Natural killer cell (primary cell): ENCODE results near the gene PRDM16. TPM values are rescaled to one million over a fixed set of nuclear protein-coding genes. Genes with fewer than 3 reads are reported as not detected.

Experiments
- ATAC-seq, 3 donors: fragments of 150-1000 bp in 2 of 3; fragments of 200-7000 bp in 1 of 3; cut with Tn5 transposase; 1 replicate in 1 of 3; 2 replicates in 2 of 3; pipeline ENCODE4 v1.10.0; 2021; ENCODE audit warnings: mild to moderate bottlenecking in 2 of 3, moderate library complexity in 2 of 3
- DNase-seq, 2 donors: peaks; one replicate each; pipeline versions ENCODE4 v3.0.0 to v3.0.0-alpha.2; 2013 to 2021; ENCODE audit warnings: mixed read lengths in 1 of 2
- H3K27ac ChIP-seq: one replicate; pipeline ENCODE4 v1.5.1; 2013; ENCODE audit warnings: mild to moderate bottlenecking, low read length
- H3K27me3 ChIP-seq: one replicate; pipeline ENCODE4 v1.6.1; 2013; ENCODE audit warnings: low read length; ENCODE audit not compliant: control insufficient read depth, insufficient read depth
- H3K36me3 ChIP-seq: one replicate; pipeline ENCODE4 v1.6.1; 2013; ENCODE audit warnings: low read length; ENCODE audit not compliant: control insufficient read depth, insufficient read depth
- H3K4me1 ChIP-seq: one replicate; pipeline ENCODE4 v1.6.1; 2013; ENCODE audit warnings: low read length; ENCODE audit not compliant: control insufficient read depth, insufficient read depth
- H3K4me3 ChIP-seq: one replicate; pipeline ENCODE4 v1.5.1; 2013; ENCODE audit warnings: low read length
- H3K9me3 ChIP-seq: one replicate; pipeline ENCODE4 v1.6.1; 2013; ENCODE audit warnings: low read length; ENCODE audit not compliant: control insufficient read depth, insufficient read depth
- H3K27ac Mint-ChIP-seq, 2 donors: one replicate each; pipeline ENCODE4 v1.8.0; 2022; ENCODE audit warnings: mild to moderate bottlenecking in 2 of 2, mixed read lengths in 2 of 2, moderate library complexity in 1 of 2
- H3K27me3 Mint-ChIP-seq, 2 donors: one replicate each; pipeline ENCODE4 v1.8.0; 2022; ENCODE audit warnings: low read depth in 2 of 2, mixed read lengths in 2 of 2
- H3K36me3 Mint-ChIP-seq: one replicate; pipeline ENCODE4 v1.8.0; 2022; ENCODE audit warnings: mixed read lengths
- H3K4me1 Mint-ChIP-seq, 2 donors: one replicate each; pipeline ENCODE4 v1.8.0; 2022; ENCODE audit warnings: mixed read lengths in 2 of 2
- H3K4me3 Mint-ChIP-seq: one replicate; pipeline ENCODE4 v1.8.0; 2022; ENCODE audit warnings: mild to moderate bottlenecking, moderate library complexity, mixed read lengths
- H3K9me3 Mint-ChIP-seq, 2 donors: one replicate each; pipeline ENCODE4 v1.8.0; 2022; ENCODE audit warnings: mixed read lengths in 2 of 2
- WGBS: methylation state at CpG from one replicate; pipeline ENCODE4 v1.1.7; 2013; ENCODE audit warnings: missing lambda C conversion rate; ENCODE audit not compliant: insufficient coverage; 5-methylcytosine and 5-hydroxymethylcytosine counted together
- intact Hi-C: fragments of 100-400 bp; cut with micrococcal nuclease; formaldehyde crosslinking; loops from one replicate; pipeline ENCODE4 v1.14.2; 2022
- total RNA-seq, 4 donors: library from RNA; stranded (reverse); fragments of 120-200 nt in 1 of 4; gene quantifications; one replicate each; pipeline versions ENCODE4 v1.2.3 to v1.2.4, GENCODE V29; 2013 to 2022
- TF ChIP-seq, protein P1 (sequence below): fragments of 200-600 bp; IDR thresholded peaks from one replicate; pipeline ENCODE4 v1.8.0; 2022; ENCODE audit warnings: antibody characterized with exemption

The PRDM16 gene
- total RNA-seq, 3 donors from 2014 or later (not counting 1 experiment from before 2014, with no cell fraction given) = 0.25 to 0.64 TPM; not detected in 1

GRCh38 chr1:3415260-3416090, 346.5 kb downstream of the PRDM16 start:
- H3K36me3 ChIP-seq = no peaks in the 10 kb centered on the region
- no peak overlapping the region for H3K4me3 Mint-ChIP-seq
- no peaks in the 10 kb centered on the region for H3K4me1 ChIP-seq
- no peak for ATAC-seq
- peaks cover 2 to 5% of the 10 kb centered on the region in 2 donors for H3K27me3 Mint-ChIP-seq
- TF ChIP-seq, protein P1, sequence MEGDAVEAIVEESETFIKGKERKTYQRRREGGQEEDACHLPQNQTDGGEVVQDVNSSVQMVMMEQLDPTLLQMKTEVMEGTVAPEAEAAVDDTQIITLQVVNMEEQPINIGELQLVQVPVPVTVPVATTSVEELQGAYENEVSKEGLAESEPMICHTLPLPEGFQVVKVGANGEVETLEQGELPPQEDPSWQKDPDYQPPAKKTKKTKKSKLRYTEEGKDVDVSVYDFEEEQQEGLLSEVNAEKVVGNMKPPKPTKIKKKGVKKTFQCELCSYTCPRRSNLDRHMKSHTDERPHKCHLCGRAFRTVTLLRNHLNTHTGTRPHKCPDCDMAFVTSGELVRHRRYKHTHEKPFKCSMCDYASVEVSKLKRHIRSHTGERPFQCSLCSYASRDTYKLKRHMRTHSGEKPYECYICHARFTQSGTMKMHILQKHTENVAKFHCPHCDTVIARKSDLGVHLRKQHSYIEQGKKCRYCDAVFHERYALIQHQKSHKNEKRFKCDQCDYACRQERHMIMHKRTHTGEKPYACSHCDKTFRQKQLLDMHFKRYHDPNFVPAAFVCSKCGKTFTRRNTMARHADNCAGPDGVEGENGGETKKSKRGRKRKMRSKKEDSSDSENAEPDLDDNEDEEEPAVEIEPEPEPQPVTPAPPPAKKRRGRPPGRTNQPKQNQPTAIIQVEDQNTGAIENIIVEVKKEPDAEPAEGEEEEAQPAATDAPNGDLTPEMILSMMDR = no peak
- no peaks in the 10 kb centered on the region for H3K36me3 Mint-ChIP-seq
- peaks cover 12% of the 10 kb centered on the region for H3K9me3 ChIP-seq
- no peak overlapping the region for H3K4me3 ChIP-seq
- no peaks in the 10 kb centered on the region for H3K9me3 Mint-ChIP-seq
- no peak overlapping the region for H3K27ac ChIP-seq
- DNase-seq = no peak
- no peaks in the 10 kb centered on the region for H3K27me3 ChIP-seq
- H3K4me1 Mint-ChIP-seq = no peaks in the 10 kb centered on the region
- intact Hi-C loops = no loop called here
- WGBS = 94% methylated on average over 39 of the region's 39 CpGs
- H3K27ac Mint-ChIP-seq = no peak overlapping the region

DNA sequence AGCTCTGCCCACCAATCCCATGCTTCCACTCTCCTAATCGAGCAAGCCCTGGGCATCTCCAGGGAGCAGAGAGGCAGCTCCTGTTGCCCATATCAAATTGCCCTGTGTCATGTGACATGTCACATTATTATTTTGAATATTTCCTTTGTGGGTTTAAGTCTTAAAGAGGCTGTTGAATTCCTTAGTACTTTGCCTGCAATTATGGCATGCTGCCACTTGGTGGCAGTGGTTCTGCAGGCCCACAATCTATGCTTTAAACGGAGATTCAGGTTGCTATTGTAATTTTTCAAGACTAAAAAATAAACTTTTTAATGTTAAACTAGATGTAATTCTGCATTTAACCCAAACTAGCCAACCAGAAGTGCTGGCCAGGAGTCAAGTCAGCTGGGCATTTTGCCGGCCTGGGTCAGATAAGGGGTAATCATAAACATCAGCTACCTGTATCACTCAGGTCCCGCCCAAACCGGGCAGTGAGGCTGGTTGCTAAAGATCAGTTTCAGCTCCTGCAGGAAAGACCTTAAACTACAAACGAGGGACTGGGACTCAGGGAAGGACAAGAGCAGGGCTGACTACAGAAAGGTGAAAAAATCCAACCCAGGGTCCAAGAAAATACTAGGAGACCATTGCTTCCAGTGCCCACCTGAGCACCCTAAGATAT, 348.2 kb downstream of the PRDM16 start:
- ATAC-seq (no peak), DNase-seq (no peak)
- Histone ChIP-seq H3K4me1 (no peaks in the 10 kb centered on the region), H3K9me3 (peaks cover 12% of the 10 kb centered on the region), H3K4me3 (no peak overlapping the region), H3K36me3 (no peaks in the 10 kb centered on the region), H3K27ac (no peak overlapping the region), H3K27me3 (no peaks in the 10 kb centered on the region)
- intact Hi-C loops = no loop called here
- WGBS = 98% methylated on average over 5 of the region's 6 CpGs
- H3K36me3 Mint-ChIP-seq = no peaks in the 10 kb centered on the region
- TF ChIP-seq, protein P1 = no peak
- peaks cover 8 to 18% of the 10 kb centered on the region in 2 donors for H3K27me3 Mint-ChIP-seq
- no peak overlapping the region for H3K4me3 Mint-ChIP-seq
- H3K9me3 Mint-ChIP-seq = no peaks in the 10 kb centered on the region
- H3K4me1 Mint-ChIP-seq = no peaks in the 10 kb centered on the region
- H3K27ac Mint-ChIP-seq = no peak overlapping the region

GRCh38 chr1:3417934-3418333, 348.9 kb downstream of the PRDM16 start:
- H3K9me3 ChIP-seq = peaks cover 12% of the 10 kb centered on the region
- Mint-ChIP-seq H3K4me1 (no peaks in the 10 kb centered on the region), H3K9me3 (no peaks in the 10 kb centered on the region), H3K27me3 (peaks cover 7 to 18% of the 10 kb centered on the region in 2 donors), H3K27ac (no peak overlapping the region), H3K36me3 (no peaks in the 10 kb centered on the region), H3K4me3 (no peak overlapping the region)
- H3K27me3 ChIP-seq = no peaks in the 10 kb centered on the region
- no peak overlapping the region for H3K4me3 ChIP-seq
- 96% methylated on average over 9 of the region's 9 CpGs for WGBS
- no peak for DNase-seq
- intact Hi-C loops = no loop called here
- TF ChIP-seq, protein P1 = no peak
- no peaks in the 10 kb centered on the region for H3K36me3 ChIP-seq
- no peak for ATAC-seq
- no peaks in the 10 kb centered on the region for H3K4me1 ChIP-seq
- no peak overlapping the region for H3K27ac ChIP-seq
